ENCODE results near the gene FLT3. TPM values are rescaled to one million over a fixed set of nuclear protein-coding genes. Genes with fewer than 3 reads are reported as not detected.

Gene FLT3
- total and polyA plus RNA-seq, 9 of the 15 experiments (the other 6 are each of a cell fraction or from before 2014, with no cell fraction given): not detected

- in situ Hi-C loops (cut with MboI): loop anchor here (25.0 kb wide), 1 partner anchor 462 kb away; no protein-coding TSS in a partner anchor
- Histone ChIP-seq H3K4me1 (replicated peaks in 1 of 2; ENCODE audit: control insufficient read depth in 2 of 2, insufficient read depth in 2 of 2, low read length in 2 of 2) (0 out of 5 replicates have a peak, but pooled peaks cover 0 to 3% of the 10 kb centered on the region in 2 experiments), H3K9me1 (ENCODE audit: control insufficient read depth, insufficient read depth, low read length) (no peaks in the 10 kb centered on the region), H3K36me3 (ENCODE audit: control insufficient read depth, insufficient read depth, low read length) (no peaks in the 10 kb centered on the region), H2AFZ (ENCODE audit: low read depth, low read length) (no peak overlapping the region), H3K79me2 (ENCODE audit: control insufficient read depth, insufficient read depth, low read length) (no peaks in the 10 kb centered on the region), H4K20me1 (replicated peaks; ENCODE audit: control insufficient read depth, insufficient read depth, low read length) (no peaks in the 10 kb centered on the region), H3K4me2 (ENCODE audit: insufficient read depth, low read length) (no peak overlapping the region), H3K27me3 (ENCODE audit: control insufficient read depth in 2 of 2, insufficient read depth in 2 of 2, low read length in 2 of 2) (peaks cover 3 to 58% of the 10 kb centered on the region in 2 experiments; a peak in 3 of 5 replicates), H3K9ac (ENCODE audit: insufficient read depth in 1 of 2, low read depth in 2 of 2, low read length in 2 of 2) (no peak overlapping the region), H3K9me3 (replicated peaks; ENCODE audit: control insufficient read depth, insufficient read depth, low read depth, low read length) (no peaks in the 10 kb centered on the region), H3K27ac (ENCODE audit: extremely low read depth, low read depth, low read length) (no peak overlapping the region), H3K4me3 (no peak overlapping the region)
- no peak for FAIRE-seq
- DNase-seq (ENCODE audit: extremely low read depth in 1 of 4, low spot score in 3 of 4): no peak
- POLR2A ChIA-PET: interaction anchor here (0.6 kb wide), 1 partner anchor 1092 kb away, joined by 3 read pairs; no protein-coding TSS in a partner anchor
- CTCF ChIA-PET (ENCODE audit: low intra/inter-chr PET ratio): no interaction called here
- intact Hi-C loops (cut with micrococcal nuclease): no loop called here
- TF ChIP-seq NFXL1 (CRISPR knock-in tag; IDR thresholded peaks at IDR 0.05) (no peak), ZNF197 (CRISPR knock-in tag; IDR thresholded peaks at IDR 0.05; ENCODE audit: low read depth) (no peak), NELFE (IDR thresholded peaks at IDR 0.05; ENCODE audit: insufficient read depth, insufficient read length) (no peak), ZNF717 (CRISPR knock-in tag; IDR thresholded peaks at IDR 0.05) (no peak), POLR3G (IDR thresholded peaks at IDR 0.05; ENCODE audit: extremely low read depth, insufficient read length, insufficient replicate concordance) (no peak), BCOR (IDR thresholded peaks at IDR 0.05) (0 out of 2 replicates have a peak, but pooled peaks have one; percentile 39), ZFP36 (IDR thresholded peaks at IDR 0.05; ENCODE audit: low read depth, low read length, partially characterized antibody) (peak; percentile 40), GATA2 (CRISPR knock-in tag; IDR thresholded peaks at IDR 0.05) (no peak), RBM25 (IDR thresholded peaks at IDR 0.05; ENCODE audit: low read depth, low read length, severe bottlenecking) (peak; percentile 69), FOXP1 (CRISPR knock-in tag; IDR thresholded peaks at IDR 0.05) (no peak), FOXP4 (CRISPR knock-in tag; IDR thresholded peaks at IDR 0.05; ENCODE audit: borderline replicate concordance) (no peak), ZNF639 (CRISPR knock-in tag; conservative IDR thresholded peaks at IDR 0.05 in 1 of 2, IDR thresholded peaks at IDR 0.05 in 1 of 2) (no peak), CBX5 (IDR thresholded peaks at IDR 0.05; ENCODE audit: borderline replicate concordance, low read depth) (no peak)
- WGBS (ENCODE audit: insufficient coverage, low coverage, missing lambda C conversion rate): 0% methylated on average over 7 of the region's 7 CpGs
- no peak for ATAC-seq
- BruUV-seq (replicated peaks): no TSS peak
Observed at GRCh38 chr13:27973961-27974662, 126.3 kb downstream of the FLT3 start.

Measured in K562 (cell line).